Body of pancreas (tissue), 4 donors: Measurements from ENCODE around the gene SEC62. TPM values are rescaled to one million over a fixed set of nuclear protein-coding genes. Genes with fewer than 3 reads are reported as not detected.

Experiments used
- ATAC-seq: fragments of 150-250 bp; one replicate; pipeline ENCODE4 v1.9.1; 2016
- DNase-seq, 4 donors: peaks; one replicate each; pipeline ENCODE4 v3.0.0-alpha.2; 2019
- H3K27ac ChIP-seq, 4 donors: fragments of 200-600 bp; sonication (generic); 1 replicate in 3 of 4; 2 replicates in 1 of 4; pipeline versions ENCODE4 v1.5.1 to v1.6.1; 2016 to 2019; ENCODE audit warnings: mild to moderate bottlenecking in 1 of 4, mixed read lengths in 1 of 4, moderate library complexity in 1 of 4
- H3K27me3 ChIP-seq, 2 donors: fragments of 200-600 bp; sonication (generic); one replicate each; pipeline ENCODE4 v1.6.0; 2016; ENCODE audit warnings: mild to moderate bottlenecking in 1 of 2
- H3K36me3 ChIP-seq, 2 donors: fragments of 200-600 bp; sonication (generic); replicated peaks in 1 of 2; 2 replicates each; pipeline ENCODE4 v1.5.1; 2016; ENCODE audit warnings: low read depth in 2 of 2; ENCODE audit not compliant: insufficient read depth in 1 of 2
- H3K4me1 ChIP-seq: fragments of 200-600 bp; sonication (generic); one replicate; pipeline ENCODE4 v1.6.0; 2016
- H3K4me3 ChIP-seq, 2 donors: fragments of 200-600 bp; sonication (generic); 1 replicate in 1 of 2; 2 replicates in 1 of 2; pipeline ENCODE4 v1.5.1; 2016 to 2019
- H3K9me3 ChIP-seq, 3 donors: fragments of 200-600 bp; sonication (generic); 1 replicate in 2 of 3; 2 replicates in 1 of 3; pipeline ENCODE4 v1.5.1; 2016
- CTCF ChIP-seq, 7 experiments: fragments of 450-650 bp in 4 of 7; fragments of 200-600 bp in 3 of 7; sonication (generic) in 3 of 7; IDR thresholded peaks; one replicate each; pipeline ENCODE4 v1.5.1; 2016 to 2019; ENCODE audit warnings: antibody characterized with exemption in 7 of 7
- POLR2A ChIP-seq, 3 donors: fragments of 450-650 bp; IDR thresholded peaks; one replicate each; pipeline ENCODE4 v1.6.1; 2016; ENCODE audit warnings: antibody characterized with exemption in 3 of 3, mild to moderate bottlenecking in 2 of 3
- WGBS, 2 donors: methylation state at CpG; one replicate each; pipeline ENCODE4 v1.1.5; 2017; 5-methylcytosine and 5-hydroxymethylcytosine counted together
- intact Hi-C: fragments of 100-400 bp; cut with DNase I; formaldehyde crosslinking; loops from one replicate; pipeline ENCODE4 v1.15.1; 2023
- total RNA-seq, 2 donors: library from RNA; depleted of rRNA; stranded (reverse); fragments of >200 nt; gene quantifications; one replicate each; pipeline ENCODE4 v1.1.0, GENCODE V29; 2016

The SEC62 gene
- total RNA-seq, 2 donors from 2014 or later, result 30.9 to 31.0 TPM

GRCh38 chr3:169999433-169999832, 32.8 kb downstream of the SEC62 start:
- Histone ChIP-seq H3K9me3 (no peaks in the 10 kb centered on the region), H3K36me3 (peaks cover 0 to 2% of the 10 kb centered on the region in 2 donors), H3K4me3 (no peak overlapping the region), H3K4me1 (no peaks in the 10 kb centered on the region), H3K27me3 (no peaks in the 10 kb centered on the region), H3K27ac (no peak overlapping the region)
- 100% methylated on average over 1 of the region's 1 CpG for WGBS, 2 donors
- ATAC-seq, result no peak
- intact Hi-C loops, result no loop called here
- DNase-seq, result no peak
- TF ChIP-seq CTCF (IDR thresholded peaks at IDR 0.05) (no peak), POLR2A (IDR thresholded peaks at IDR 0.05) (no peak)

GRCh38 chr3:170000051-170000450, 33.4 kb downstream of the SEC62 start:
- 95% methylated on average over 2 of the region's 2 CpGs for WGBS, 2 donors
- Histone ChIP-seq H3K27ac (no peak overlapping the region), H3K36me3 (peaks cover 0 to 2% of the 10 kb centered on the region in 2 donors), H3K4me3 (no peak overlapping the region), H3K27me3 (no peaks in the 10 kb centered on the region), H3K4me1 (no peaks in the 10 kb centered on the region), H3K9me3 (no peaks in the 10 kb centered on the region)
- TF ChIP-seq POLR2A (IDR thresholded peaks at IDR 0.05) (no peak), CTCF (IDR thresholded peaks at IDR 0.05) (no peak)
- intact Hi-C loops, result no loop called here
- ATAC-seq (no peak), DNase-seq (no peak)

GRCh38 chr3:170002231-170002630, 35.6 kb downstream of the SEC62 start:
- Histone ChIP-seq H3K4me1 (no peaks in the 10 kb centered on the region), H3K27ac (peak overlapping the region in 1 of 4 donors; percentile 16), H3K4me3 (no peak overlapping the region), H3K36me3 (no peaks in the 10 kb centered on the region), H3K27me3 (no peaks in the 10 kb centered on the region), H3K9me3 (no peaks in the 10 kb centered on the region)
- 79 to 87% methylated on average over 10 of the region's 10 CpGs for WGBS, 2 donors
- intact Hi-C loops, result no loop called here
- DNase-seq (no peak), ATAC-seq (no peak)
- no peak for TF ChIP-seq CTCF (IDR thresholded peaks at IDR 0.05)
- no peak for TF ChIP-seq POLR2A (IDR thresholded peaks at IDR 0.05)

- Histone ChIP-seq H3K4me3 (no peak overlapping the region), H3K4me1 (no peaks in the 10 kb centered on the region), H3K9me3 (no peaks in the 10 kb centered on the region), H3K36me3 (no peaks in the 10 kb centered on the region), H3K27ac (peak overlapping the region in 1 of 4 donors; percentile 16), H3K27me3 (no peaks in the 10 kb centered on the region)
- WGBS, 2 donors, result 70 to 84% methylated on average over 1 of the region's 1 CpG
- TF ChIP-seq POLR2A (IDR thresholded peaks at IDR 0.05) (no peak), CTCF (IDR thresholded peaks at IDR 0.05) (no peak)
- intact Hi-C loops, result no loop called here
- DNase-seq (no peak), ATAC-seq (no peak)
Observed at GRCh38 chr3:170002879-170003278, 36.3 kb downstream of the SEC62 start.

- Histone ChIP-seq H3K27ac (no peak overlapping the region), H3K4me3 (no peak overlapping the region), H3K36me3 (no peaks in the 10 kb centered on the region), H3K27me3 (no peaks in the 10 kb centered on the region), H3K4me1 (no peaks in the 10 kb centered on the region), H3K9me3 (no peaks in the 10 kb centered on the region)
- ATAC-seq, result no peak
- 36 to 58% methylated on average over 2 of the region's 2 CpGs for WGBS, 2 donors
- no peak for DNase-seq
- TF ChIP-seq POLR2A (IDR thresholded peaks at IDR 0.05) (no peak), CTCF (IDR thresholded peaks at IDR 0.05) (no peak)
- intact Hi-C loops, result no loop called here
Observed at GRCh38 chr3:170003881-170004356, 37.3 kb downstream of the SEC62 start.
